ENCODE data around the gene BACH2.

BACH2 gene

DNA sequence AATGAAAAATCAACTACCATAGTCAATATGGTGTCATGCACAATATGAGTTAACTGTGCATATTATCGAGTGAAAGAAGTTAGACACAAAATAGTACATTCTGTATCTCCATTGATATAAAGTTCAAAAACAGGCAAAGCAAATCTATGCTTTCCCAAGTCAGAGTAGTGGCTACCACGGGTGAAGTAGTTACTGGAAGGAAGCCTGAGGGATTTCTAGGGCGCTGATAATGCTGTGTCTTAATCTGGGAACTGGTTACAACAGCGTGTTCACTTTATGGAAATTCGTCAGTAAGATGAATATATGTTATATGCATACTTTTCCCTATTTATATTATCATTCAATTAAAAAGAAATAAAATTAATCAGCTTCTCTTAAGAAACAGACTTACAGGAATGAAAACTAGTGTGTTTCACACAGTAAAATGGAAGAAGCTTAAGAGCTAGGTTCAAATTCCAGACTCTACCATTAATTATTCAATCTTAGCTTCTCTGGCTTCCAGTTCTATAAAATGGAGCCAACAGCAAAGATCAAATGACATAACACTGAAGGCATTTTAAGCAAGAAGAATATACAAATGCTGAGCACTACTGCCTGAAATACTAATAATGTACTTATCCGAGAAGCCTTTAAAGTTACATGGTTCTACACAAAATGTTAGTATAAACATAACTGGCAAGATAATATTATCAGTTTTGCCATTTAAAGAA lies 19.2 kb downstream of the BACH2 start:
- no peak for DNase-seq (ENCODE audit: low read depth)

DNA sequence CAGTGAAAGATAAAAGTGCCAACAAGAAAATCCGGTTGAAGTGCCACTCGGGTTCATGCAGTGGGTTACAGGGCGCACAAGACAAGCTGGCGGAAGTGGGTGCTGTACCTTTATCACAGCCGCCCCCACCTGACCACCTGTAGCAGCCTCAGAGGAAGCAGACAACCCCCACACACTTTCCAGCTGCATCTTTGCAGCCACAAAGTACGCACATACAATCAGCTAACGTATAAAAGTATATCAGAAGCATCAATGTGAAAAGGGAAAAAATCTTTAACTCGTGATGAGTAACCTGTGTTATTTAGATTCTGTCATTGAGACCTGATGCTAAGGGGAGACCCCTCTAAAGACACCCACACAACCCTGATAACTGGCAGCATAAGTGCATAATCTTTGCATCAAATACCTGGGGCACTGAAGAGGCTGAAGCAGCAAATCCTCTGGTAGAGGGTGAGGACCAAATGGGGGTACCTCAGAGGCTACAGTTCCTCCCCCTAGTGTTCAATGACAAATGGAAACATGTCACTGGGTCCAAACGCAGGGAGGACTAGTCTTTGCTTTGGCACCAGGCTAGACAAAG lies 22.1 kb downstream of the BACH2 start:
- peak; percentile 87 for DNase-seq (ENCODE audit: low read depth)

DNA sequence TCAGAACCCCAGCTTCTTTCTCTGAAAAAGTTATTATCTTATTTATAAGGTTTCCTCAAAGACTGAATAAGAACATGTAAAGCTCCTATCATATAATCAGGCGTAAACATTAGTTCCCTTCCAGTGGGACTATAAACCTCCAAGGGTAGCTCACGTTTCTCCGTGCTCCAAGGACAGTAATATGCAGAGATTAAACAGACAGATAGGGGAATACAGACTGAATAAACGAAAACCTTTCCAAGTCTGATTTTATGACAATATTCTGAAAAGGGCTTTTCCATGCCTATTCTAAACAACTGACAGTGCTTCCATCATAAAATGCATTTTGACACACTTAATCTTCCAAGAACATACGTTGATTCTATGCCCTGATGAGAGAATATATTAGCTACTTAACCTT lies 22.8 kb downstream of the BACH2 start:
- DNase-seq (ENCODE audit: low read depth): no peak

DNA sequence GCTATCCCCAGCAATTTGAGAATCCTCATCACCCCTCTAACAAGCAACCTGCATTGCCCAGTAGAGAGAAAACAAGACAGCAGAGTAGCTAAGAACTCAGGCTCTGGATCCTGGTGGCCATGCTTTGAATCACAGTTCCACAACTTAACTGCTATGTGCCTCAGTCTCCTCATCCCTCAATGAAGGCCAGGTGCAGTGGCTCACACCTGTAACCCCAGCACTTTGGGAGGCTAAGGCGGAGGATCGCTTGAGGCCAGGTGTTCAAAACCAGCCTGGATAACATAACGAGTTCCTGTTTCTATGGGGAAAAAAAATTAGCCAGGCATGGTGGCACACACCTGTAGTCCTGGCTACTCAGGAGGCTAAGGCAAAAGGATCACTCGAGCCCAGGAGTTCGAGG lies 23.7 kb downstream of the BACH2 start:
- no peak for DNase-seq (ENCODE audit: low read depth)

DNA sequence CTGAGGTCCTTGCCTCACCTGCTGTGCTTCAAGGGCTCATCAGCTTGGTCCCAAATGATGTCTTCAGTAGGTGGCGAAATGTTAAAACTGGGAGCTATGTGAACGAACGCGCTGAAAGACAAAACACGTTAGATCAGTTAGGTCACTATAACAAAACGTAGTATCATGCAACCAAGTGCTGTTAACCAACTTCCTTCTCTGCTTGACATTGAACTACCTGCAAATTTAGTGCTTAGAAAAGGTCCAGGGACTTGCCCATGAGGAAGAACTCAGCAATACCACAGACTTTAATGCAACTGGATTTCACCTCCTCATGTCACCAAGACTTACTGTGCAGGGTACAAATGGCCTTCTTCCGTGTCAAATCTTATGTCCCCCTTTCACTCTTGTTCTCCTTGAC lies 24.8 kb downstream of the BACH2 start:
- DNase-seq (ENCODE audit: low read depth): no peak

DNA sequence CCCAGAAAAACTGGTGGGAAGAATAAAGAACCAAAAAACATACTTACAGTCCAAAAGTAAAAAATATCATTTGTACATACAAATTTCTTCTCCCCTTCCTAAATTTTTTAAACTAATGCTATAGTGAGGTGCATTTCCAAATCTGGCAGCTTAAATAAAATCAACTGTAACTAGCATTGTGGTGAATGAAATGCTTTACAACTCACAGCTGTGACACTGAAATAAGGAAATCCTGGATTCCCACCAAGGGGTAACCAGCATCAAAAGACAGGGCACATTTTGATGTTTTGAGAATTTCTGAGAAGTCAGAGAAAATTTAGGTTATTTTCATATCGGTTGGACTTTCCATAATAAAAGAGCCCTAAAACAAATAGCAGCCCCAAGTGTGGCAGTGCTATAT lies 27.3 kb downstream of the BACH2 start:
- no peak for DNase-seq (ENCODE audit: low read depth)

DNA sequence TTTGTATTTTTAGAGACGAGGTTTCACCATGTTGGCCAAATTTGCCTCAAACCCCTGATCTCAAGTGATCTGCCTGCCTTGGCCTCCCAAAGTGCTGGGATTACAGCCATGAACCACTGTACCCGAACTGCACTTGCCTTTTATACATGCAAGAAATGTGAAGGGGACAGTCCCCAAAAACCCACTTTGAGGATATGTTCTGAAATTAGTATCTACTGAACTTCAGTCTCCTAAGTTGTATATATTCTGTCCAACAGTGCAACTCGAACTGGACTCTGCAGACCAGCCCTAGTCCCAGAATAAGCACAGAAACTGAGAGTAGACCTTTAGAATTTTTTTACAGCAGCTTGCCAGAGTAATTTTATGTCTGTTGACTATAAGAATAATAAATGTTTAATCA lies 28.5 kb downstream of the BACH2 start:
- DNase-seq (ENCODE audit: low read depth): no peak

DNA sequence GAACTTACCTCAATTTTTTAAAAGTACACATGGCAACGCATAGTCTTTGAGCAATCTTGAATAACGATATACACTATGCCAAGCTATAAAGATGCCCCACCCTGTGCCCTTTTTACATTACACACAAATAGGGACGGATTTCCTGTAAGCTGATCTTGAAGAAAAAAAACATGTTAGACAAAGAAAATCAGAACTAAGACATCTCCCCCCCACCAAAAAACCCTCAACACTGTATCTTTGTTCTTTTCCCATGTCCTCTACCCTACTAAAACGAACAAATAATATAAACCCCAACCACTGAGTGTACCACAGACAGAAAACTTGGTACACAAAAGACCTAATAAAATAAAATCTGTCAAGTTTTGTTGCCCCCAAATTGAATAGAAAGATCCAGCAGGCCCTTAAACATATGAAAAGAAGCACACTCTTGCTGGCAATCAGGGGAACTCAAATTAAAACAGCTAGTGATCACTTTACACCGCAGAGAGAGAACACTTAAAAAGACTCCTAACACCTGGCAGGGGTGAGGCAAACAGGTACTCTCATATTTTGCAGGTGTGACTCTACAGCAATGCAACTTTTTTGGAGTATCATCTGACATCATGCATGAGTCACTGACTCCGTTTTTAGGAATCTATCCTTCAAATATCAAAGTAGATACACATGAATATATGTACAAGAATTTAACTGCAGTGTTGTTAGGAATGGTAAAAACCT lies 29.6 kb downstream of the BACH2 start:
- no peak for DNase-seq (ENCODE audit: low read depth)

DNA sequence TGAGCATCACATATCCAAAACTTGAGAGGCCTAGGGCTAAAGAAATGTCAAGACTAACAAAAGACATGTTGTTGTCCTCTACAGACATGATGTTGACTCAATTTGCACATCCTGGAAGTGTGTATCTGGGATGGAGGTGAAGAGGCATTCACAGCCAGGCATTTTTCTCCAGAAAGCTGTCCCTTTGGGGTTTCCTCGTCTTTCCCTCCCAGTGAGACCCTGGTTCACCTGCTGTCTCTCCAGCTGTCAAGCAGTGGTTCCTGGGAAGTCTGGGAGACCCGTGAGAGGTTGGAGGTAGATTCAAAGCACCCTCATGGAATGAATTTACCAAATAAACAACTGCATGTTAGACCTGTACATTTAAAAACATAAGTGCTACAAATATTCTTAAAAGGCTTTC lies 32.1 kb downstream of the BACH2 start:
- DNase-seq (ENCODE audit: low read depth): no peak

DNA sequence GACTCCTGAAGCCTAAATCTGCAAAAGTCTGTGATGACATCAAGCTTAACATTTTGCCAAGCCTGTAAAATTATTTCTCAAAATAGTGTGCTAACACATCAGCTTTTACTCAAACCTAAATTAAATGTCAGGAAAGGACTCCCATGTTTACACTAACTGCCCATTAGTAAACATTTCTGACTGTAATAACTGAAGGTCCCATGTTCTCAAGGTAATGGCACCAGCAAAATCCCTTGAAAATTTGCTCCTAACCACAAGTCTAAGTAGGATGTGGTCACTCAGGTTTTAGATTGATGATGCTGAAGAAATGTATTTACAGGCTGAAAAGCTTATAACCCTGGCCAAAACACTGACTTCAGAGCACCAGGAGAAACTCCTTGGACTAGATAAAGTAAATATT lies 33.0 kb downstream of the BACH2 start:
- no peak for DNase-seq (ENCODE audit: low read depth)

DNA sequence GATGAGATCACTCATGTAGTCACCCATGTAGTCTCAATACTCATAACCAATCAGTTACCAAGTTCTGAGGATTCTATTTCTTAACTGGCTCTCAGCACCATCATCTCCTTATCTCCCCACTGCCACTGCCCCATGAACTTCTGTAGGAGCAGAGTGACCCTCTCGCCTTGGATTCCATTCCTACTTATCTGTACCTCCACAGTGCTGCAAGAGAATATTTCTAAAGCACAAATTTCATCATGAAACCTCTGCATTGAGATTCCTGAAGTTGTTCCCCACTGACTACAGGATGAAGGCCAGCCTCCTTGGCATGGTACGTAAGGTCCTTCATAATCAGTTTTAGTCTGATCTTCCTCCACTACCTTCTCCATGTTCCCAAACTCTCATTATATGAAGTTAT lies 34.8 kb downstream of the BACH2 start:
- no peak for DNase-seq (ENCODE audit: low read depth)

DNA sequence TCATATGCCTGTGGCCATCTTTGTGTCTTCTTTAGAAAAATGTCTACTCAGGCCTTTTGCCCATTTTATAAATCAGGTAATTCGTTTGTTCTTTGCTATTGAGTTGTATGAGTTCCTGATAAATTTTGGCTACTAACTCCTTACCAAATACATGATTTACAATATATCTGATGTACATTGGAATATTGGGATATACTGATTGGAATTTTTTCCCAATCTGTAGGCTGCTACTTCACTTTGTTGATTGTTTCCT lies 39.2 kb downstream of the BACH2 start:
- no peak for DNase-seq (ENCODE audit: low read depth)

DNA sequence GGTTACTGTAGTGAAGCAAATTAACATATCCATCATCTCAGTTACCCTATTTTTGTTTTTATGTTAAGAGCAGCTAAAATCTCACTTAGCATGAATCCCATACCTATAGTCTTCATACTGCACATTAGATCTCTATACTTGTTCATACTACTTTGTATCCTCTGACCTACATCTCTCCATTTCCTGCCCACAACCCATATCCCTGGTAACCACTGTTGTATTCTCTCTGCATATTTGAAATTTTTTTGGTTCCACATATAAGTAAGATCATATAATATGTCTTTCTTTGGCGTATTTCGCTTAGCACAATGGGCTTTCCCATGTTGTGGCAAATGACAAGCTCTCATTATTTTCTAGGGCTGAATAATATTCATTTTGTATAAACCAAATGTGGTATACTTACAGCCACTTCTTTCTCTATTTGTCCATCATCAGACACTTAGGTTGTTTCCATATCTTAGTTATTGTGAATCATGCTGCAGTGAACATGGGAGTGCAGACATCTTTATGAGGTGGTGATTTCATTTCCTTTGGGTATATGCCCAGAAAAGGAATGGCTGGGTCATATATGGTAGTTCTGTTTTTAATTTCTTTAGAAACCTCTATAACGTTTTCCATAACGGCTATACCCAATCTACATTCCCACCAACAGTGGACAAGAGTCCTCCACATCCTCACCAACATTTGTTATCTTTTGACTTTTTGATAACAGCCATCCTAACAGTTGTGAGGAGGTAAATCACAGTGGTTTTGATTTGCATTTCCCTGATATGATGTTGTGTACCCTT lies 39.8 kb downstream of the BACH2 start:
- no peak for DNase-seq (ENCODE audit: low read depth)

DNA sequence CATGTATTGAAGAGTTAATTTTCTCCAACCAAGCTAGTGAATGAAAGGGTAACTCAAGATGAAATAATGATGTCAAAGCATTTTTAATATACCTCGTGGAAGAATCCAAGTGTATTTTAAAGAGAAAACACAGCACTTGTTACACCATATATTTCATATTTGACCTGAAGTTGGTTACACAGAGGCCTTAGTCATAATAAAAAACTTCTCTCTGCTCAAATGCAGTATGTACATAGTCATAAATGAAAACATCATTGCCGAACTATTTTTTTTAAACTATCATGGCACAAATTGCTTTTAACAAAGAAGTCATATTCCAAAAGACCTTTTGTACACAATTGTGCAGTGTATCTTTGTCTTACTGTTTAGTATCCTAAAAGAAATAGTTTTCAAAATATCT lies 43.0 kb downstream of the BACH2 start:
- no peak for DNase-seq (ENCODE audit: low read depth)

DNA sequence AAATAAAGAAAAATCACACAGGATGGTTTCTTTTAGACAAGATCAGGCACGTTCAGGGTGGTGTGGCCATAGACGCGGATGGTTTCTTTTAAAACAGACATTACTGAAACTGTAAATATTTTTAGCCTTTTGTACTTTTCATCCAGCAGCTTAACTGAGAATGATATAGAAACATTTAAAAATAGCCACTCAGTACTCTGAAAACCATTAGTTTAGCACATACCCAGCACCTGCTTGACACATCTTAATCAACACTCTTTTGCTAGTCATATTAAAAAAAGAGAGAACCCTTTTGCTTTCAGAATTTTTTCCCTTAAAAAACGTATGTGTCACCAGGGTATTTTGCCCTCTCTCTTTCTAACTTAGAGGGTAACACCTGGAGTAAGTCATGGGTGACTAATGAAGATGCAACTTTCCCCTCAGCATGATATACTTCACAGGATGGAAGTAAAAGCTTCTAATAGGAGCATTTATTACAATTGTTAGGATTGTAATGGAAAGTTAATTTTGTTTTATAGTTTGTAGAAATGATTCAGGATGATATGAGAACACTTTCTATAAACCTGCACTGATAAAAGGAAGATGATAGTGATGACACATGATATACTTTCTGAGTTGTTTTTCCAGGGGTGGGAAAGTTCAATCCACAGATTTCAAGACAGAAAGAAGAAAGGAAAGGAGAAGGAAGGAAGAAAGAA lies 45.2 kb downstream of the BACH2 start:
- DNase-seq (ENCODE audit: low read depth): no peak

DNA sequence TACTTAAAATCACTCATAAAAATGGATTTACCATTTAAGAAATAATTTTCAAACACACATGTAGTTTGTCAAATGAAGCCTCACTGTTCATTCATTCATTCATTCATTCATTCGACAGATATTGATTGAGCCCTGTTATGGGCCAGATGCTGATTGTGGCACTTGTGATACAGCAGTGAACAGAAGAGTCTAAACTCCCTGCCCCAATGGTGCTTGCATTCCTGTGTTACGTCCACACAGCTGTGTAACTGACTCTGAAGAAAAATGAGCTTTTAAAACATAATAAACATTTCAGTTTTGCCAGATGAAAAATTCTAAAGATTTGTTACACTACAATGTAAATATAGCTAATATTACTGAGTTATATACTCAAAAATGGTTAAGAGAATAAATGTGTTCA lies 46.2 kb downstream of the BACH2 start:
- DNase-seq (ENCODE audit: low read depth): no peak

DNA sequence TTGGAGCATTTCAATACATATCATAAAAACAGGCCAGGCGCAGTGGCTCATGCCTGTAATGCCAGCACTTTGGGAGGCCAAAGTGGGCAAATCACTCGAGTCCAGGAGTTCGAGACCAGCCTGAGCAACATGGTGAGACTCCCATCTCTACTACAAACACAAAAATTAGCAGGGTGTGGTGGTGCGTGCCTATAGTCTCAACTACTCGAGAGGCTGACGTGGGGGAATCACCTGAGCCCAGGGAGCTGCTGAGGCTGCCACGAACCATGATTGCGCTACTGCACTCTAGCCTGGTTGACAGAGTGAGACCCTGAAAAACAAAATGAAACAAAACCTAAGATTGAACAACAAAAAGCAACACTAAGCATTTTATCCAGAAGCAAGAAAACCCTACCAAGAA lies 47.2 kb downstream of the BACH2 start:
- no peak for DNase-seq (ENCODE audit: low read depth)

DNA sequence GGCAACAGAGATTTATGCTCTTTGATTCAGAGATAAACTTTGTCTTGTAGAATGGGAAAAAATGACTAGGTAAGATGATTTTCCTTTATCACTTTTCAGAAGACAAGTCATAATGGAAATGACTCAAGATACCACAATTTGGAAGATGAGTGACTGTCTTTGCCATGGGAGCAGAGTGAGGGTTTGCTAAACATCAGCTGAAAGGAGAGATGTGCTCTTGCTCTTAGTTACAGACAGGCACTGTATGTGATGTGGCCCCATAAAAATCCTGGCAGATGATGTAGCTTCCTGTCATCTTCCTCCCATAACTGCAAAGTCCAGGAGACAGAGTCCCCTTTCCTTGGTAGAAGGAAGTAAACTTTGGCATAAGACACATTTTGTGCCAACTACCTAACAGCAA lies 47.6 kb downstream of the BACH2 start:
- DNase-seq (ENCODE audit: low read depth): no peak

DNA sequence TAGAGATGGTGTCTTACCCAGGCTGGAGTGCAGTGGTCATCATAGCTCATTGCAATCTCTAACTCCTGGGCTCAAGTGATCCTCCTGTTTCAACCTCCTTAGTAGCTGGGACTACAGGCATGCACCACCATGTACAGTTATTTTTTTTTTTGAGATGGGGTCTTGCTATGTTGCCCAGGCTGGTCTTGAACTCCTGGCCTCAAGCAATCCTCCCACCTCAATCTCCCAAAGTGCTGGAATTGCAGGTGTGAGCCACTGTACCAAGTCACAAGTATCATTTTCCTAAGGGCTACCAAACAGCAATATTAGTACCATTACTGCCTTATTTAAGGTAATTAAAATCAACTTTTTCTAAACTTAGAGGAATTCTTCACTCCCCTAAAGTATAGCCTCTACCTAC lies 49.4 kb downstream of the BACH2 start:
- DNase-seq (ENCODE audit: low read depth): no peak

DNA sequence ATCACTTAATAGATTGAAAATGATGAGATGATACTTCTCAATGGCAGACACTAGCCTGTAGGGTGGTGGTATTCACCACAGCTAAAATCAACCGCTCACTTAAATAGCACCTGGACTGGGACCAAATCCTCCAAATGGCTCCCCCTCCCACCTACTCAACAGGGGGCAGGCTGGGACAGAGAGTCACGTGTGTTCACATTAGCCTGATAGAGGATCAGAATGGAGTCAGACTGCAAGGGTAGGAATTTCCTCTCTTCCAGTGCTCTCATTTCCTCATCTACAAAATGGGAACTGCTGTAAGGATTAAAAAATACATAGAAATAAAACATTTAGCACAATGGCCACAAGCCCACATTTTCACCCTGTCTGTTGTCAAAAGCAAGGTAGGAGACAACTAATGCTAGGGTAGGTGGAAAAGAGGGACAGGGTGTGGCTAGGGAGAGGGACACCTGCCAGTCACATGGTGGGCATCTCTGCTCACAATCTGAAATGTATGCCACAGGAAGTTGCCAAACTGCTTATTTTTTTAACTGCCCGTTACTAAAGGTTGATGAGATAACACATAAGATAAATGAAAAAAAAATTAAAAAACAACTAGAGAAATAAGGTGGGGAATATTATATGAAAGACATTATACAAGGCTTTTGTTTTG lies 55.3 kb downstream of the BACH2 start:
- DNase-seq (ENCODE audit: low read depth): no peak

DNA sequence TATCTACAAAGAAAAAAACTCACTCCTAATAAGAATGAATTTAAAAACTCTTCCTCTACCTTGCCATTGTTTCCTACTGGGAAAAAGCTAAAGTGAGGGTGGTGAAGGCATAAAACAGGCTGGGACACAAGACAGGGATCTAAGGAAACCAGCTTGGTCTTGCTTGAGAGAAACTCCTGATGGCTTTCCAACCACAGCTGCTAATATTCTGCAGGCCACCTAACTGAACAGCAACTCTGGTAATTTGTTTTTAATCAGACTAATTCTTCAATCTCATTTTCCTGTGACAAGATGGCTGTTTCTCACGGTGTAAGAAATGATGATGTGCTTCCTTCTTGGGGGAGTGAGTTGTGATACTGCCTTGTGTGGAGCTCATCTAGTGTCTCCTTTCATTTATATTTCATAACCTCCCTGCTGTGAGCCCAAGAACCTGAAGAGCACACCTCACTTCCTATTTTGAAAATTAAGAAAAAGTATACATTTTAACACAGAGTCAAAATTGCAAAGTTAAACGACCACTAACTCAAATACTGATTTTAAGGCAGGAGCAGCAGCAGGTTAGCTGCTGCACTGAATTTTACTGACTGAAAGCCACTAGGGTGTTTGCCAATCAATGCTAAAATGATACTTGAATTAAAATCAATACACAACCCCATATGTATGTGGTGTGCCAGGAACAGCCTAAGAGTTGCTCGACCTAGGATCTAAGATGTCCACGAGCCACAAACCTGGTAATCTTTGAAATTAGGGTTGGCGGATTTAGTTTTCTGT lies 58.0 kb downstream of the BACH2 start:
- DNase-seq (ENCODE audit: low read depth): no peak
